ENCODE results near the gene TSPAN15. TPM values are rescaled to one million over a fixed set of nuclear protein-coding genes. Genes with fewer than 3 reads are reported as not detected.

Gene TSPAN15
- total RNA-seq, 3 donors from 2014 or later (not counting 1 experiment from before 2014, with no cell fraction given) = 1.3 to 3.9 (median 2.1) TPM

- Mint-ChIP-seq H3K27me3 (ENCODE audit: low read depth in 2 of 2) (no peaks in the 10 kb centered on the region), H3K27ac (no peak overlapping the region), H3K36me3 (no peaks in the 10 kb centered on the region), H3K9me3 (no peaks in the 10 kb centered on the region), H3K4me1 (peaks cover 5 to 6% of the 10 kb centered on the region in 2 donors), H3K4me3 (no peak overlapping the region)
- Histone ChIP-seq H3K4me1 (ENCODE audit: control insufficient read depth, insufficient read depth, low read length) (peaks cover 25% of the 10 kb centered on the region), H3K27me3 (ENCODE audit: control insufficient read depth, insufficient read depth, low read length) (no peaks in the 10 kb centered on the region), H3K9me3 (ENCODE audit: control insufficient read depth, insufficient read depth, low read length) (no peaks in the 10 kb centered on the region), H3K36me3 (ENCODE audit: control insufficient read depth, insufficient read depth, low read length) (no peaks in the 10 kb centered on the region), H3K27ac (ENCODE audit: low read length) (no peak overlapping the region), H3K4me3 (ENCODE audit: low read length) (no peak overlapping the region)
- 79% methylated on average over 8 of the region's 8 CpGs for WGBS (ENCODE audit: insufficient coverage)
- intact Hi-C loops (cut with micrococcal nuclease) = loop anchor here (2.0 kb wide), 1 partner anchor 48 kb away; no protein-coding TSS in a partner anchor
- TF ChIP-seq CTCF (IDR thresholded peaks at IDR 0.05) = no peak
- no peak for DNase-seq
- no peak for ATAC-seq
Measured at GRCh38 chr10:69459101-69459790, 8.0 kb downstream of the TSPAN15 start.

GRCh38 chr10:69459893-69460575 is 8.8 kb downstream of the TSPAN15 start:
- 93% methylated on average over 12 of the region's 12 CpGs for WGBS (ENCODE audit: insufficient coverage)
- no peaks in the 10 kb centered on the region for H3K9me3 Mint-ChIP-seq
- peaks cover 9 to 13% of the 10 kb centered on the region in 2 donors for H3K4me1 Mint-ChIP-seq
- H3K27me3 ChIP-seq (ENCODE audit: control insufficient read depth, insufficient read depth, low read length) = no peaks in the 10 kb centered on the region
- H3K4me3 Mint-ChIP-seq = no peak overlapping the region
- intact Hi-C loops (cut with micrococcal nuclease) = loop anchor here (2.0 kb wide), 1 partner anchor 47 kb away; no protein-coding TSS in a partner anchor
- H3K9me3 ChIP-seq (ENCODE audit: control insufficient read depth, insufficient read depth, low read length) = no peaks in the 10 kb centered on the region
- H3K4me1 ChIP-seq (ENCODE audit: control insufficient read depth, insufficient read depth, low read length) = peaks cover 32% of the 10 kb centered on the region
- DNase-seq = no peak
- no peak for TF ChIP-seq CTCF (IDR thresholded peaks at IDR 0.05)
- no peaks in the 10 kb centered on the region for H3K27me3 Mint-ChIP-seq (ENCODE audit: low read depth in 2 of 2)
- H3K36me3 ChIP-seq (ENCODE audit: control insufficient read depth, insufficient read depth, low read length) = no peaks in the 10 kb centered on the region
- ATAC-seq = no peak
- no peak overlapping the region for H3K4me3 ChIP-seq (ENCODE audit: low read length)
- H3K27ac ChIP-seq (ENCODE audit: low read length) = no peak overlapping the region
- H3K36me3 Mint-ChIP-seq = no peaks in the 10 kb centered on the region
- H3K27ac Mint-ChIP-seq = no peak overlapping the region

- no peak for ATAC-seq
Measured at GRCh38 chr10:69460576-69461242, 9.4 kb downstream of the TSPAN15 start.

More at GRCh38 chr10:69460576-69461242, 9.4 kb downstream of the TSPAN15 start:
- no peak for DNase-seq
- Histone ChIP-seq H3K27ac (ENCODE audit: low read length) (no peak overlapping the region), H3K36me3 (ENCODE audit: control insufficient read depth, insufficient read depth, low read length) (no peaks in the 10 kb centered on the region), H3K9me3 (ENCODE audit: control insufficient read depth, insufficient read depth, low read length) (no peaks in the 10 kb centered on the region), H3K4me1 (ENCODE audit: control insufficient read depth, insufficient read depth, low read length) (peaks cover 39% of the 10 kb centered on the region), H3K4me3 (ENCODE audit: low read length) (no peak overlapping the region), H3K27me3 (ENCODE audit: control insufficient read depth, insufficient read depth, low read length) (no peaks in the 10 kb centered on the region)
- Mint-ChIP-seq H3K4me3 (no peak overlapping the region), H3K27me3 (ENCODE audit: low read depth in 2 of 2) (no peaks in the 10 kb centered on the region), H3K9me3 (no peaks in the 10 kb centered on the region), H3K27ac (no peak overlapping the region), H3K4me1 (peaks cover 16 to 20% of the 10 kb centered on the region in 2 donors), H3K36me3 (no peaks in the 10 kb centered on the region)
- TF ChIP-seq CTCF (IDR thresholded peaks at IDR 0.05) = no peak
- intact Hi-C loops (cut with micrococcal nuclease) = no loop called here
- WGBS (ENCODE audit: insufficient coverage) = 78% methylated on average over 9 of the region's 9 CpGs

Data from natural killer cell (primary cell).